DND-41 (cell line): ENCODE data around the gene C2CD3.

Source experiments
- ATAC-seq: fragments of 200-7000 bp; cut with Tn5 transposase; 3 replicates; pipeline ENCODE4 v1.9.1; 2021; ENCODE audit warnings: low read depth; ENCODE audit not compliant: insufficient read depth
- DNase-seq: peaks from one replicate; pipeline ENCODE4 v3.0.0-alpha.2; 2020
- H2AFZ ChIP-seq: 2 replicates; pipeline ENCODE4 v1.6.0; 2012; ENCODE audit warnings: low read depth, low read length
- H3K27ac ChIP-seq: 2 replicates; pipeline ENCODE4 v1.5.1; 2012; ENCODE audit warnings: low read length, inconsistent platforms
- H3K27me3 ChIP-seq: fragments of 200-600 bp; sonication (generic); 2 replicates; pipeline ENCODE4 v1.6.0; 2012; ENCODE audit warnings: low read length, mild to moderate bottlenecking, inconsistent platforms; ENCODE audit not compliant: insufficient read depth, poor library complexity
- H3K36me3 ChIP-seq: 2 replicates; pipeline ENCODE4 v1.5.1; 2012; ENCODE audit warnings: low read length, inconsistent platforms; ENCODE audit not compliant: insufficient read depth
- H3K4me1 ChIP-seq: 2 replicates; pipeline ENCODE4 v1.5.1; 2012; ENCODE audit warnings: mild to moderate bottlenecking, low read length; ENCODE audit not compliant: insufficient read depth
- H3K4me2 ChIP-seq: 2 replicates; pipeline ENCODE4 v1.6.0; 2012; ENCODE audit warnings: mild to moderate bottlenecking, moderate library complexity, low read length, inconsistent platforms; ENCODE audit not compliant: insufficient read depth
- H3K4me3 ChIP-seq, 2 experiments: fragments of 200-600 bp in 1 of 2; shearing (Covaris generic) in 1 of 2; 2 replicates each; pipeline ENCODE4 v1.5.1; 2012 to 2016; ENCODE audit warnings: inconsistent platforms in 2 of 2, low read length in 2 of 2, mild to moderate bottlenecking in 2 of 2, low read depth in 1 of 2, moderate library complexity in 1 of 2
- H3K79me2 ChIP-seq: 2 replicates; pipeline ENCODE4 v1.6.0; 2012; ENCODE audit warnings: low read length, inconsistent platforms; ENCODE audit not compliant: insufficient read depth
- H3K9ac ChIP-seq: 2 replicates; pipeline ENCODE4 v1.6.0; 2012; ENCODE audit warnings: low read depth, mild to moderate bottlenecking, inconsistent platforms, low read length, moderate library complexity
- H3K9me3 ChIP-seq: 2 replicates; pipeline ENCODE4 v1.5.1; 2012; ENCODE audit warnings: low read length, moderate library complexity, mild to moderate bottlenecking, inconsistent platforms; ENCODE audit not compliant: insufficient read depth, severe bottlenecking
- H4K20me1 ChIP-seq: 2 replicates; pipeline ENCODE4 v1.6.0; 2012; ENCODE audit warnings: low read length; ENCODE audit not compliant: insufficient read depth
- EZH2 ChIP-seq: IDR thresholded peaks from 3 replicates; pipeline ENCODE4 v1.6.1; 2012; ENCODE audit warnings: borderline replicate concordance, low read depth, mild to moderate bottlenecking, moderate library complexity, low read length, inconsistent platforms; ENCODE audit not compliant: severe bottlenecking
- TF ChIP-seq, protein P1 (sequence below): IDR thresholded peaks from 2 replicates; pipeline ENCODE4 v1.5.1; 2012; ENCODE audit warnings: borderline replicate concordance, low read length, moderate library complexity, mild to moderate bottlenecking; ENCODE audit not compliant: poor library complexity, severe bottlenecking; ENCODE audit errors: extremely low read depth

C2CD3 gene

GRCh38 chr11:74048993-74049392 is 121.8 kb downstream of the C2CD3 start:
- Histone ChIP-seq H3K27me3 (no peaks in the 10 kb centered on the region), H2AFZ (no peak overlapping the region), H3K27ac (no peak overlapping the region), H3K79me2 (no peaks in the 10 kb centered on the region), H3K4me1 (no peaks in the 10 kb centered on the region), H3K36me3 (peaks cover 72% of the 10 kb centered on the region), H3K9me3 (no peaks in the 10 kb centered on the region), H4K20me1 (no peaks in the 10 kb centered on the region), H3K4me2 (no peak overlapping the region), H3K9ac (no peak overlapping the region), H3K4me3 (no peak overlapping the region)
- no peak for DNase-seq
- TF ChIP-seq, protein P1, sequence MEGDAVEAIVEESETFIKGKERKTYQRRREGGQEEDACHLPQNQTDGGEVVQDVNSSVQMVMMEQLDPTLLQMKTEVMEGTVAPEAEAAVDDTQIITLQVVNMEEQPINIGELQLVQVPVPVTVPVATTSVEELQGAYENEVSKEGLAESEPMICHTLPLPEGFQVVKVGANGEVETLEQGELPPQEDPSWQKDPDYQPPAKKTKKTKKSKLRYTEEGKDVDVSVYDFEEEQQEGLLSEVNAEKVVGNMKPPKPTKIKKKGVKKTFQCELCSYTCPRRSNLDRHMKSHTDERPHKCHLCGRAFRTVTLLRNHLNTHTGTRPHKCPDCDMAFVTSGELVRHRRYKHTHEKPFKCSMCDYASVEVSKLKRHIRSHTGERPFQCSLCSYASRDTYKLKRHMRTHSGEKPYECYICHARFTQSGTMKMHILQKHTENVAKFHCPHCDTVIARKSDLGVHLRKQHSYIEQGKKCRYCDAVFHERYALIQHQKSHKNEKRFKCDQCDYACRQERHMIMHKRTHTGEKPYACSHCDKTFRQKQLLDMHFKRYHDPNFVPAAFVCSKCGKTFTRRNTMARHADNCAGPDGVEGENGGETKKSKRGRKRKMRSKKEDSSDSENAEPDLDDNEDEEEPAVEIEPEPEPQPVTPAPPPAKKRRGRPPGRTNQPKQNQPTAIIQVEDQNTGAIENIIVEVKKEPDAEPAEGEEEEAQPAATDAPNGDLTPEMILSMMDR, result no peak
- TF ChIP-seq EZH2, result no peak
- ATAC-seq, result no peak

DNA sequence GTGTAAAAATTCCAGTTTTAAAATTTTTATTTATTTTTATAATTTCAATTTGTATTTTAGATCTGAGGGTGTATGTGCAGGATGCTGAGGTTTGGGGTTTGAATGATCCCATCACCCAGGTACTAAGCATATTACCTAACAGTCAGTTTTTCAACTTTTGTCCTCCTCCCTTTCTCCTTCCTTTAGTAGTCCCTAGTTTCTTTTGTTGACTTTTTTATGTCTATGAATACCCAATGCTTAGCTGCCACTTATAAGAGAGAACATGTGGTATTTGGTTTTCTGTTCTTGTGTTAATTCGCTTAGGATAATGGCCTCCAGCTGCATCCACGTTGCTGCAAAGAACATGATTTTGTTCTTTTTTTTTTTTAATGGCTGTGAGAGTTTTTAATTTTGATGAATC is 126.3 kb downstream of the C2CD3 start:
- H3K27ac ChIP-seq, result no peak overlapping the region
- no peaks in the 10 kb centered on the region for H3K27me3 ChIP-seq
- ATAC-seq (no peak), DNase-seq (no peak)
- H3K9ac ChIP-seq, result no peak overlapping the region
- H3K9me3 ChIP-seq, result no peaks in the 10 kb centered on the region
- H3K79me2 ChIP-seq, result no peaks in the 10 kb centered on the region
- TF ChIP-seq EZH2, result no peak
- TF ChIP-seq, protein P1, result no peak
- H4K20me1 ChIP-seq, result no peaks in the 10 kb centered on the region
- H2AFZ ChIP-seq, result no peak overlapping the region
- H3K36me3 ChIP-seq, result peaks cover 60% of the 10 kb centered on the region
- no peaks in the 10 kb centered on the region for H3K4me1 ChIP-seq
- no peak overlapping the region for H3K4me2 ChIP-seq
- H3K4me3 ChIP-seq, result no peak overlapping the region

DNA sequence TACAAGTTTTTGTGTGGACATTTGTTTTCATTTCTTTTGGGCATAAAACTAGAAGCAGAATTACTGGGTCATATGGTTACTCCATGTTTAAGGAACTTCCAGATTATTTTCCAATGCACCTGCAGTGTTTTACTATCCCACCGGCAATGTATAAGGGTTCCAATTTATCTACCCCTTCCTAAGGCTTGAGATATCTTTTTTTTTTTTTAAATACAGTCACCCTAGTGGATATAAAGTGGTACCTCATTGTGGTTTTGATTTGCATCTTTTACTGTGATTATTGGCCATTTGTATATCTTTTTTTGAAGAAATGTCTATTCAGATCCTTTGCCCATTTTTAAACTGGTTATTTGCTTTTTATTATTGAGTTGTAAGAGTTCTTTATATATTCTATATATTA is 127.4 kb downstream of the C2CD3 start:
- Histone ChIP-seq H3K27me3 (no peaks in the 10 kb centered on the region), H3K9ac (no peak overlapping the region), H3K27ac (no peak overlapping the region), H3K4me3 (no peak overlapping the region), H4K20me1 (no peaks in the 10 kb centered on the region), H3K4me1 (no peaks in the 10 kb centered on the region), H3K4me2 (no peak overlapping the region), H3K9me3 (no peaks in the 10 kb centered on the region), H2AFZ (no peak overlapping the region), H3K36me3 (peaks cover 62% of the 10 kb centered on the region), H3K79me2 (no peaks in the 10 kb centered on the region)
- ATAC-seq, result no peak
- no peak for DNase-seq
- TF ChIP-seq EZH2, result no peak
- TF ChIP-seq, protein P1, result no peak

DNA sequence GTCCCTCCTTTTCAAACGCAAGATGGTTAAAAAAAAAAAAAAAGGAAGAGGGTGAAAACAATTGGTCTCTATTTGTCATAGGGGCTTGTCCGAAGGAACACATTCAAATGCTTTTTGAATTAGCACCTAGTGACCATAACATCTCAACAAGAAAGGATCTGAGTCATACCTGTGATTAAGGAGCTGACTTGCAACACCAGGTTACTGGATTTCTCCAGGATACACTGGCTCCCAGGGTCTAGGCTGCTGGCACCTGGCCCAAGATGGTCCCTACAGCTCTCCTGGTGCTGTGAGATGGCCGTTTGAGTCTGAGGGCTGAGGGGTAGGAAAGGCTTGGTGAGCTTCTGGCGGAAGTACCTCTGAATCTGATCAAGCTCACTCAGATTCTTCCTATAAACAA is 133.5 kb downstream of the C2CD3 start:
- H4K20me1 ChIP-seq, result no peaks in the 10 kb centered on the region; the same call in 1 of the 2 replicates
- no peak overlapping the region for H3K9ac ChIP-seq
- peaks cover 87% of the 10 kb centered on the region for H3K36me3 ChIP-seq
- no peaks in the 10 kb centered on the region for H3K9me3 ChIP-seq
- H3K4me3 ChIP-seq, result no peak overlapping the region
- H3K4me1 ChIP-seq, result no peaks in the 10 kb centered on the region
- DNase-seq, result no peak
- no peaks in the 10 kb centered on the region for H3K79me2 ChIP-seq
- no peak for ATAC-seq
- H3K4me2 ChIP-seq, result no peak overlapping the region
- no peak overlapping the region for H3K27ac ChIP-seq
- TF ChIP-seq, protein P1, result no peak
- TF ChIP-seq EZH2, result no peak
- no peaks in the 10 kb centered on the region for H3K27me3 ChIP-seq
- H2AFZ ChIP-seq, result no peak overlapping the region
